Endothelial cell (in vitro differentiated cells): Measurements from ENCODE around the gene CCDC14. TPM values are rescaled to one million over a fixed set of nuclear protein-coding genes. Genes with fewer than 3 reads are reported as not detected.
A peak's percentile ranks its signal among the peaks of the same experiment; 100 is the strongest.
"Not testable (repeated sequence)": the region's sequence is repeated elsewhere in the genome, so short reads cannot be mapped to it uniquely, and the experiment has no call there.

Experiments used
- DNase-seq: peaks from one replicate; pipeline ENCODE4 v3.0.0; 2021; ENCODE audit warnings: low spot score
- H3K27ac Mint-ChIP-seq: one replicate; pipeline ENCODE4 v1.8.0; 2021; ENCODE audit warnings: mixed read lengths, inconsistent platforms; ENCODE audit not compliant: unreplicated experiment
- H3K27me3 Mint-ChIP-seq: one replicate; pipeline ENCODE4 v1.8.0; 2021; ENCODE audit warnings: mild to moderate bottlenecking, moderate library complexity, mixed read lengths, inconsistent platforms; ENCODE audit not compliant: unreplicated experiment
- H3K36me3 Mint-ChIP-seq: one replicate; pipeline ENCODE4 v1.8.0; 2021; ENCODE audit warnings: mild to moderate bottlenecking, low read depth, mixed read lengths, inconsistent platforms; ENCODE audit not compliant: unreplicated experiment
- H3K4me1 Mint-ChIP-seq: one replicate; pipeline ENCODE4 v1.8.0; 2021; ENCODE audit warnings: mild to moderate bottlenecking, mixed read lengths, inconsistent platforms; ENCODE audit not compliant: unreplicated experiment
- H3K4me3 Mint-ChIP-seq: one replicate; pipeline ENCODE4 v1.8.0; 2021; ENCODE audit warnings: mild to moderate bottlenecking, mixed read lengths, inconsistent platforms; ENCODE audit not compliant: unreplicated experiment
- H3K9me3 Mint-ChIP-seq: one replicate; pipeline ENCODE4 v1.8.0; 2021; ENCODE audit warnings: mixed read lengths, inconsistent platforms; ENCODE audit not compliant: unreplicated experiment
- CTCF ChIP-seq: fragments of 200-600 bp; sonication (generic); IDR thresholded peaks from one replicate; pipeline ENCODE4 v1.5.0; 2021; ENCODE audit warnings: antibody characterized with exemption; ENCODE audit not compliant: unreplicated experiment
- total RNA-seq: library from RNA; stranded (reverse); fragmentation: NEBNext Ultra II Directional; extraction: Animal tissue kit (Norgen Biotek cat#: 25700); gene quantifications from one replicate; pipeline ENCODE4 v1.2.1, GENCODE V29; 2021; ENCODE audit not compliant: unreplicated experiment

Gene CCDC14
- total RNA-seq, 1 donor from 2014 or later, result 44.5 TPM

DNA sequence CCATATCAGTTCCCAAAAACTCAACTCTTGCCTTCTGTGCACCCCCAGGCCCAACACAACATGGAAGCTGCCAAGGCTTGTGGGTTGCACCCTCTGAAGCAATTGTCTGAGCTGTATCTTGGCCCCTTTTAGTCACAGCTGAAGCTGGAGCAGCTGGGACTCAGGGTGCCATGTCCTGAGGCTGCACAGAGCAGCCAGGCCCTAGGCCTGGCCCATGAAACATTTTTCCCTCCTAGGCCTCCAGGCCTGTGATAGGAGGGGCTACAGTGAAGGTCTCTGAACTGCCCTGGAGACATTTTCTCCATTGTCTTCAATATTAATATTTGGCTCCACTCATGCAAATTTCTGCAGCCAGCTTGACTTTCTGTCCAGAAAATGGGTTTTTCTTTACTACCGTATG, 68.8 kb downstream of the CCDC14 start:
- TF ChIP-seq CTCF, result no peak
- Mint-ChIP-seq H3K27me3 (no peaks in the 10 kb centered on the region), H3K4me3 (no peak overlapping the region), H3K27ac (no peak overlapping the region), H3K4me1 (no peaks in the 10 kb centered on the region), H3K36me3 (peaks cover 12% of the 10 kb centered on the region), H3K9me3 (peaks cover 14% of the 10 kb centered on the region)
- DNase-seq, result no peak

DNA sequence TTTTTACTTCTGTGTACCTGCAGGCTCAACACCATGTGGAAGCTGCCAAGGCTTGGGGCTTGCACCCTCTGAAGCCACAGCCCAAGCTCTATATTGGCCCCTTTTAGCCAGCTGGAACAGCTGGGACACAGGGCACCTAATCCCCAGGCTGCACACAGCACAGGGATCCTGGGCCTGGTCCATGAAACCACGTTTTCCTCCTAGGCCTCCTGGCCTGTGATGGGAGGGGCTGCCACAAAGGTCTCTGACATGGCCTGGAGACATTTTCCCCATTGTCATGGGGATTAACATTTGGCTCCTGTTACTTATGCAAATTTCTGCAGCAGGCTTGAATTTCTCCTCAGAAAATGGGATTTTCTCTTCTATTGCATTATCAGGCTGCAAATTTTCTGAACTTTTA, 70.0 kb downstream of the CCDC14 start:
- H3K27me3 Mint-ChIP-seq, H3K4me3 Mint-ChIP-seq, H3K27ac Mint-ChIP-seq, DNase-seq, H3K4me1 Mint-ChIP-seq: not testable (repeated sequence)
- Mint-ChIP-seq H3K9me3 (peaks cover 14% of the 10 kb centered on the region), H3K36me3 (peaks cover 12% of the 10 kb centered on the region)

- not testable (repeated sequence) for DNase-seq, H3K4me3 Mint-ChIP-seq, H3K27ac Mint-ChIP-seq, H3K4me1 Mint-ChIP-seq, H3K27me3 Mint-ChIP-seq
- peaks cover 12% of the 10 kb centered on the region for H3K36me3 Mint-ChIP-seq
- H3K9me3 Mint-ChIP-seq, result peaks cover 14% of the 10 kb centered on the region
These were observed 70.9 kb downstream of the CCDC14 start for GRCh38 chr3:123890162-123890561.

- Mint-ChIP-seq H3K9me3 (peaks cover 5% of the 10 kb centered on the region), H3K27me3 (peaks cover 17% of the 10 kb centered on the region), H3K27ac (no peak overlapping the region), H3K4me1 (peaks cover 14% of the 10 kb centered on the region), H3K36me3 (peaks cover 5% of the 10 kb centered on the region), H3K4me3 (no peak overlapping the region)
- TF ChIP-seq CTCF, result no peak
- no peak for DNase-seq
These were observed 76.0 kb downstream of the CCDC14 start for GRCh38 chr3:123884993-123885392.

DNA sequence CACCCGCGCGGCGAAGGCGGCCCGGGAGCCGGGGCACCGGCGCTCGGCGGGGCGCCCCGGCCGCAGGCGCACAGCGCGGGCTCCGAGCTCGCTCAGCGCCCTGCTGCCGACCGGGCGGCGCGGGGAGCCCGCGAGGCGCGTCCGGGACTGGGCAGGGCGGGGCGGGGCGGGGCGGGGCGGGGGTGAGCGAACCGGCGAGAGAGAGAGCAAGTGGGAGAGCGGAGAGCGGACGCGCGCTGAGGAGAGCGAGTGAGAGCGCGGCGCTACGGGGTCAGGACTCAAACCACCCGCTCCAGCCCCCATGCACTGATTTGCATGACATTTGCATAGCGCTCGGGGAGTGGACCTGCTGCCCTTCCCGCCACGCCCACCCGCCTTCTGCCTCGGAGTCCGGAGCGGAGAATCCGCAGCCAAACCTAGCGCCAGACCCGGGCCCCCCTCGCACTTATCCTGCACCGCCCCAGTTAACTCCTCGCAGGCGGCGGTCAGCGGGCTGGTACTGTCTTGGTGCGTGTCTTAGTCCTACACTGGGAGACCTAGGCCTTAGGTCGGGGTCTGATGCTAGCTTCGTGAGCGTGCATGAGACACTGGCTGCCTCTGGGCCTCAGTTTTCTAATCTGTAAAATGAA, 76.7 kb downstream of the CCDC14 start, which contains the start of gene MYLK:
Gene MYLK (minus strand): TSS at position 130 of the 629 bp plus-strand sequence. CDS start 90,491 bp downstream, outside the sequence.
- Mint-ChIP-seq H3K27me3 (peaks cover 18% of the 10 kb centered on the region), H3K27ac (no peak within 1 kb of the TSS), H3K4me1 (peaks cover 14% of the 10 kb centered on the region), H3K4me3 (peak within 1 kb of the TSS; percentile 89), H3K36me3 (no peaks in the 10 kb centered on the region), H3K9me3 (no peaks in the 10 kb centered on the region)
- no peak for TF ChIP-seq CTCF
- peak; percentile 85 for DNase-seq

GRCh38 chr3:123883701-123884202, 77.3 kb downstream of the CCDC14 start:
- Mint-ChIP-seq H3K36me3 (no peaks in the 10 kb centered on the region), H3K9me3 (no peaks in the 10 kb centered on the region), H3K4me1 (peaks cover 14% of the 10 kb centered on the region), H3K4me3 (peak overlapping the region; percentile 79), H3K27ac (no peak overlapping the region), H3K27me3 (peaks cover 18% of the 10 kb centered on the region)
- DNase-seq, result peak; percentile 12
- no peak for TF ChIP-seq CTCF
